GM13976 (cell line): ENCODE data around the gene MYO10.

Source experiments
- DNase-seq: peaks from one replicate; pipeline ENCODE4 v3.0.0; 2012; ENCODE audit warnings: low spot score
- in situ Hi-C: fragments of 300-500 bp; cut with MboI; formaldehyde crosslinking; loops from one replicate; pipeline ENCODE4 v1.12.0; 2022; ENCODE audit warnings: low sequenced_read_pairs, mixed read lengths, inconsistent platforms; ENCODE audit not compliant: unreplicated experiment
- TF ChIP-seq, protein P1 (sequence below): IDR thresholded peaks from 2 replicates; pipeline ENCODE4 v1.5.1; 2012; ENCODE audit warnings: borderline replicate concordance, mild to moderate bottlenecking; ENCODE audit not compliant: insufficient read depth; ENCODE audit errors: extremely low read depth, missing control alignments, control extremely low read depth

Gene MYO10

DNA sequence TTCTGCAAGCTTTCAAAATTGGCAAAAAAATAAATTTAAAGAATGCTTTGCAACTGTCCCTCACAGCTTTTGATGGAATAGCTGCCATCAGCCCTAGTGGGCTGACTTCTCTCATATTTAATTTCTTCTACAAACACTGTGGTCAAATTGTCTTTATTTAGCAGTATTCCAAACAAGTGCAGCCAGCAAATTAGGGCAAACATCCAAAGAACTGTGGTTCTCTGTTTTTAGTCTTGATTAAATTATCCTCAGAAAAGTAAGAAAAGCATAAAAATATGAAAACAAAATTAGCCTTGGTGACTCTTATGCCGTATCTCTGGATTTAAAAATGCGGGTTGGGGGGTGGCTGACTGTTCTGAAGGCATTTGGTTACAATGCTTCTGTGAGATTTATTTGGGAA lies 223.5 kb downstream of the MYO10 start:
- DNase-seq, result no peak
- TF ChIP-seq, protein P1, sequence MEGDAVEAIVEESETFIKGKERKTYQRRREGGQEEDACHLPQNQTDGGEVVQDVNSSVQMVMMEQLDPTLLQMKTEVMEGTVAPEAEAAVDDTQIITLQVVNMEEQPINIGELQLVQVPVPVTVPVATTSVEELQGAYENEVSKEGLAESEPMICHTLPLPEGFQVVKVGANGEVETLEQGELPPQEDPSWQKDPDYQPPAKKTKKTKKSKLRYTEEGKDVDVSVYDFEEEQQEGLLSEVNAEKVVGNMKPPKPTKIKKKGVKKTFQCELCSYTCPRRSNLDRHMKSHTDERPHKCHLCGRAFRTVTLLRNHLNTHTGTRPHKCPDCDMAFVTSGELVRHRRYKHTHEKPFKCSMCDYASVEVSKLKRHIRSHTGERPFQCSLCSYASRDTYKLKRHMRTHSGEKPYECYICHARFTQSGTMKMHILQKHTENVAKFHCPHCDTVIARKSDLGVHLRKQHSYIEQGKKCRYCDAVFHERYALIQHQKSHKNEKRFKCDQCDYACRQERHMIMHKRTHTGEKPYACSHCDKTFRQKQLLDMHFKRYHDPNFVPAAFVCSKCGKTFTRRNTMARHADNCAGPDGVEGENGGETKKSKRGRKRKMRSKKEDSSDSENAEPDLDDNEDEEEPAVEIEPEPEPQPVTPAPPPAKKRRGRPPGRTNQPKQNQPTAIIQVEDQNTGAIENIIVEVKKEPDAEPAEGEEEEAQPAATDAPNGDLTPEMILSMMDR, result no peak
- in situ Hi-C loops, result no loop called here

DNA sequence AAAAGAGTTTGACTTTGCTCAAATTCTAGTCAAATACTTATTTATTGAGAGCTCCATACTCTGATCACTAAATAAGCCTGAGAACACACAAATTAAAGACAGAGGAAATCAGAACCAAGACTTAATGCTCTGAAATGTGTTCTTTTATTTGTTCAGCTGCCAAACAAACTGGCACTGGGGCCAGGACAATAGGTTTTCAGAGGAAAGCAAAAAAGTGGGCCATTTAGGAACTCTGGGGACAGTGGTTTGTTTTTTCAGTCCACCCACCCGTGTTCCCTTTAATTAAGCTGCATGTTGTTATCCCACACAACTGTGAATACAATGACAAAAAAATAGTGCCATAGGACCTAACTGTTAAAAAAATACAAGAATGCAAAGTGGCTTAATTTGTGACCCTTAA lies 223.9 kb downstream of the MYO10 start:
- DNase-seq, result no peak
- TF ChIP-seq, protein P1, result no peak
- in situ Hi-C loops, result no loop called here

DNA sequence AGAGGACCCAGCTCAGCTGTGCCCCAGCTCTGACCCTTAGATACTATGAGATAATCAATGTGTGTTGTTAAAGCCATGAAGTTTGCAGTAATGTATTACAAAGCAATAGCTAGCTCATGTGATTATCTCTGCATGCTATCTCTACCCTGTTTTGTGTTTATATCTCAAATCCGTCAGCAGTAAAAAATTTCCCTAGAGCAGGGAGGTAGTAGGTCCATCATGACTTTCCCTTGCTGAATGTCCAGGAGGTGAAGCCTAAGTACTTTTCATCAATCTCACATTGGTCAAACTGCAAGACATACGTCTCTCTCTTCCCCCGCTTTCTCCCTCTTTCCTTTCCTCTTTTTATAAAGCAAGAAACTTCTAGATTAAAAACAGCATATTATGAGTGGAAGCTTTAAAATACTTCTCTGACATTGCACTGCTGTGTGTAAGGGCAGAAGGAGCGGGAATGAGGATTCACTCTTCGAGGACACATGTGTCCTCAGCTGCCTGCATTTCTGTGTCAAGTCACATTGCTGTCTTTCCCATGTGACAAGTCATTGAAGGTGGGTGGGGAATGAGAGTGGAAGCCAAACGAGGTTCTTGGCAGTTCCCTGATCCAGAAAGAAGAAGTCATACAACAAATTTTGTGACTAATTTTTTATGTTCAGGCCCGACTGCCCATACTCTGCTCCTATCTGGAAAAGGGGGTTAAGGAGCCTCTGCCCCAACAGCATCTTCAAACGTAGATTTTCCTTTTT lies 226.2 kb downstream of the MYO10 start:
- no peak for DNase-seq
- TF ChIP-seq, protein P1, result no peak
- in situ Hi-C loops, result no loop called here

DNA sequence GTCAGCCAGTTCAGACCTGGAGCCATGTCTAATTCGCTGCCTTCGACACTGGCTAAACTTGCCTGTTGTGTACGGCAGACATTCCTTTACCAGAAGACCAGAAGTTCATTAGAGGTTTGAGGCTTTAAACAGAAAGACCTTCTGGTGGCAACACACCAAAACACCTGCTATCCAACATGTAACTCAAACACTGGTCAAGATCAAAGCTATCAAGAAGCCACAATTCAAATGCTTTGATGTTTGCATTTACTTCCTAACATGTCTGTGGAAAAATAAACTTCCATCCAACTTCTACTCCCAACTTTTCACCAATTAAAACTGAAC lies 228.3 kb downstream of the MYO10 start:
- DNase-seq, result no peak
- in situ Hi-C loops, result no loop called here
- TF ChIP-seq, protein P1, result no peak

DNA sequence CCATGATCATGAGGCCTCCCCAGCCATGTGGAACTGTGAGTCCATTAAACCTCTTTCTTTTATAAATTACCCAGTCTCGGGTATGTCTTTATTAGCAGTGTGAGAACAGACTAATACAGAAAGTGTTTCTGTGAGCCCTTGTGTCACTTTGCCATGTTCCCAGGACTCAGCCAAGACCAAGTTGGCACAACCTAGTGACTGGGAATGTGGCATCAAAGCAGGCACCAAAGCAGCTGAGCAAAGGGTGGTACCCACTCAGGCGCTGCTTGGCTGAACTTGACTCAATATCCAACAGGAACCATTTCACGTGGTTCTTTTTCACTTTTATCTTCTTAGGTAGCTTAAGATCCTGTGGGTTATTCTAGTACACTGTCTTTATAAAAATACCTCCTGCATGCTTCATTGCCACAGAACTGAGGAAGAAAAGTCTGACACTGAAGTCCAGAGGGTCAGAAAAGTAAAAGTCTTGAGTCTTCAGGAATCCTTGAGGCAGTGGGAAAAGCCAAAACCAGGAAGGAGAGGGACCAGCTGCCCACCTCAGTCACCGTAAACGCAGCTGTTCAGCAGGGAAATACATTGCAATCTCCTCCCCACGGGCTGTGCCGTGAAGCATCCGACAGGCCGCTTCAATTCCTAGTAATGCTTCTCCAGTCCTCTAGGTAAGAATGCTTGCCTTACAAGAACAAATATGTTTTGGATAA lies 228.8 kb downstream of the MYO10 start:
- in situ Hi-C loops, result no loop called here
- DNase-seq, result no peak
- TF ChIP-seq, protein P1, result no peak

DNA sequence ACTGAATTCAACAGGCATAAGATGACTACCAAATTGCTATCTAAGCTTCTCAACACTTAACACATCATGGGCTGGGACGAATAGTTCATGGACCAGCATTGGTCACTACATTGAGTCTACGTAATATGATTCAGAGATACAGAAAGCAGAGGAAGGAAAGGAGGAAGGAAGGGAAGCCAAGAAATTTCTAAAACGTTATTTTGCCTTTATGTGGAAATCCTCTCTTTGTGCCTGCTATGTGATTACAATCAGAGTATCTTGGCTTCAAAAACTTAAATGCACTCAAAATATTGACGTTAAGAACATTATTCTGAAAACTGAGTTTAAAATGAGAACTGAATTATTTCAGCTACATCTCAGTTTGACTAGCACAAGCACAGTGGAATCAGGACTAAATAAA lies 231.1 kb downstream of the MYO10 start:
- in situ Hi-C loops, result no loop called here
- TF ChIP-seq, protein P1, result no peak
- no peak for DNase-seq
